Esophagus squamous epithelium (tissue), 4 donors: Measurements from ENCODE around the gene ZGPAT.

Experiments
- CTCF ChIP-seq, 6 experiments: fragments of 450-650 bp in 4 of 6; fragments of 200-600 bp in 2 of 6; sonication (generic) in 2 of 6; IDR thresholded peaks; one replicate each; pipeline ENCODE4 v1.5.1; 2016 to 2019; ENCODE audit warnings: antibody characterized with exemption in 6 of 6, mild to moderate bottlenecking in 4 of 6, moderate library complexity in 4 of 6
- POLR2A ChIP-seq, 4 donors: fragments of 450-650 bp; IDR thresholded peaks; one replicate each; pipeline ENCODE4 v1.6.1; 2017; ENCODE audit warnings: antibody characterized with exemption in 4 of 4, mild to moderate bottlenecking in 4 of 4, moderate library complexity in 3 of 4

GRCh38 chr20:63772781-63773518 lies 65.1 kb downstream of the ZGPAT start:
- TF ChIP-seq CTCF (IDR thresholded peaks at IDR 0.05): no peak
- no peak for TF ChIP-seq POLR2A (IDR thresholded peaks at IDR 0.05)
